ENCODE results near the gene TIMM17A. TPM values are rescaled to one million over a fixed set of nuclear protein-coding genes. Genes with fewer than 3 reads are reported as not detected.

The TIMM17A gene
- total RNA-seq, 1 experiment from 2014 or later: 157 TPM

GRCh38 chr1:202014915-202015661 lies 59.8 kb downstream of the TIMM17A start:
- H3K36me3 Mint-ChIP-seq (ENCODE audit: insufficient read depth, unreplicated experiment): peaks cover 6% of the 10 kb centered on the region
- no TSS peak for BruUV-seq (replicated peaks)
- ChIA-PET POLR2A (interaction anchor here (0.7 to 3.7 kb wide), 5 partner anchors 9 to 537 kb away, joined by 3 to 23 read pairs (median 5); no protein-coding TSS in a partner anchor), CTCF (interaction anchor here (0.5 to 22.6 kb wide), 9 partner anchors 14 to 1982 kb away, joined by 3 to 1380 read pairs (median 4); partner anchors contain the start of gene GPR37L1)
- intact Hi-C loops (cut with micrococcal nuclease): loop anchor here (5.0 kb wide), 1 partner anchor 42 kb away; no protein-coding TSS in a partner anchor
- no peak overlapping the region for H3K4me3 Mint-ChIP-seq (ENCODE audit: unreplicated experiment)
- H3K27ac Mint-ChIP-seq (ENCODE audit: low read depth, unreplicated experiment): no peak overlapping the region
- H3K27me3 Mint-ChIP-seq (ENCODE audit: insufficient read depth, unreplicated experiment): peaks cover 13% of the 10 kb centered on the region
- DNase-seq (ENCODE audit: unreplicated experiment): peak; percentile 73
- H3K9me3 Mint-ChIP-seq (ENCODE audit: unreplicated experiment): no peaks in the 10 kb centered on the region
- H3K4me1 Mint-ChIP-seq (ENCODE audit: insufficient read depth, unreplicated experiment): peaks cover 19% of the 10 kb centered on the region
- no peak for TF ChIP-seq CTCF (IDR thresholded peaks at IDR 0.05; ENCODE audit: unreplicated experiment)

GRCh38 chr1:202015662-202015937 lies 60.3 kb downstream of the TIMM17A start:
- peaks cover 19% of the 10 kb centered on the region for H3K4me1 Mint-ChIP-seq (ENCODE audit: insufficient read depth, unreplicated experiment)
- no peaks in the 10 kb centered on the region for H3K9me3 Mint-ChIP-seq (ENCODE audit: unreplicated experiment)
- ChIA-PET POLR2A (interaction anchor here (1.1 to 3.7 kb wide), 4 partner anchors 9 to 97 kb away, joined by 4 to 23 read pairs (median 8); no protein-coding TSS in a partner anchor), CTCF (interaction anchor here (0.6 to 22.6 kb wide), 7 partner anchors 15 to 120 kb away, joined by 3 to 1380 read pairs (median 8); partner anchors contain the start of gene GPR37L1)
- no peak overlapping the region for H3K27ac Mint-ChIP-seq (ENCODE audit: low read depth, unreplicated experiment)
- H3K27me3 Mint-ChIP-seq (ENCODE audit: insufficient read depth, unreplicated experiment): peaks cover 13% of the 10 kb centered on the region
- BruUV-seq (replicated peaks): no TSS peak
- DNase-seq (ENCODE audit: unreplicated experiment): no peak
- intact Hi-C loops (cut with micrococcal nuclease): loop anchor here (5.0 kb wide), 1 partner anchor 42 kb away; no protein-coding TSS in a partner anchor
- H3K4me3 Mint-ChIP-seq (ENCODE audit: unreplicated experiment): no peak overlapping the region
- peaks cover 6% of the 10 kb centered on the region for H3K36me3 Mint-ChIP-seq (ENCODE audit: insufficient read depth, unreplicated experiment)
- TF ChIP-seq CTCF (IDR thresholded peaks at IDR 0.05; ENCODE audit: unreplicated experiment): no peak

GRCh38 chr1:202016022-202016810 lies 60.9 kb downstream of the TIMM17A start:
- Mint-ChIP-seq H3K4me3 (ENCODE audit: unreplicated experiment) (no peak overlapping the region), H3K27ac (ENCODE audit: low read depth, unreplicated experiment) (no peak overlapping the region), H3K27me3 (ENCODE audit: insufficient read depth, unreplicated experiment) (peaks cover 13% of the 10 kb centered on the region), H3K36me3 (ENCODE audit: insufficient read depth, unreplicated experiment) (peaks cover 2% of the 10 kb centered on the region), H3K9me3 (ENCODE audit: unreplicated experiment) (no peaks in the 10 kb centered on the region), H3K4me1 (ENCODE audit: insufficient read depth, unreplicated experiment) (peaks cover 19% of the 10 kb centered on the region)
- no peak for TF ChIP-seq CTCF (IDR thresholded peaks at IDR 0.05; ENCODE audit: unreplicated experiment)
- CTCF ChIA-PET: interaction anchor here (0.6 to 22.6 kb wide), 10 partner anchors 8 to 120 kb away, joined by 3 to 1380 read pairs (median 7); partner anchors contain the start of gene GPR37L1
- no TSS peak for BruUV-seq (replicated peaks)
- intact Hi-C loops (cut with micrococcal nuclease): loop anchor here (5.0 kb wide), 1 partner anchor 41 kb away; no protein-coding TSS in a partner anchor
- no peak for DNase-seq (ENCODE audit: unreplicated experiment)
- POLR2A ChIA-PET: interaction anchor here (0.7 to 3.7 kb wide), 8 partner anchors 8 to 96 kb away, joined by 3 to 23 read pairs (median 5); no protein-coding TSS in a partner anchor
